Measurements from ENCODE around the gene CHID1. TPM values are rescaled to one million over a fixed set of nuclear protein-coding genes. Genes with fewer than 3 reads are reported as not detected.

Gene CHID1
- total and polyA plus RNA-seq, 4 donors = 41.7 to 92.2 (median 48.8) TPM

DNA sequence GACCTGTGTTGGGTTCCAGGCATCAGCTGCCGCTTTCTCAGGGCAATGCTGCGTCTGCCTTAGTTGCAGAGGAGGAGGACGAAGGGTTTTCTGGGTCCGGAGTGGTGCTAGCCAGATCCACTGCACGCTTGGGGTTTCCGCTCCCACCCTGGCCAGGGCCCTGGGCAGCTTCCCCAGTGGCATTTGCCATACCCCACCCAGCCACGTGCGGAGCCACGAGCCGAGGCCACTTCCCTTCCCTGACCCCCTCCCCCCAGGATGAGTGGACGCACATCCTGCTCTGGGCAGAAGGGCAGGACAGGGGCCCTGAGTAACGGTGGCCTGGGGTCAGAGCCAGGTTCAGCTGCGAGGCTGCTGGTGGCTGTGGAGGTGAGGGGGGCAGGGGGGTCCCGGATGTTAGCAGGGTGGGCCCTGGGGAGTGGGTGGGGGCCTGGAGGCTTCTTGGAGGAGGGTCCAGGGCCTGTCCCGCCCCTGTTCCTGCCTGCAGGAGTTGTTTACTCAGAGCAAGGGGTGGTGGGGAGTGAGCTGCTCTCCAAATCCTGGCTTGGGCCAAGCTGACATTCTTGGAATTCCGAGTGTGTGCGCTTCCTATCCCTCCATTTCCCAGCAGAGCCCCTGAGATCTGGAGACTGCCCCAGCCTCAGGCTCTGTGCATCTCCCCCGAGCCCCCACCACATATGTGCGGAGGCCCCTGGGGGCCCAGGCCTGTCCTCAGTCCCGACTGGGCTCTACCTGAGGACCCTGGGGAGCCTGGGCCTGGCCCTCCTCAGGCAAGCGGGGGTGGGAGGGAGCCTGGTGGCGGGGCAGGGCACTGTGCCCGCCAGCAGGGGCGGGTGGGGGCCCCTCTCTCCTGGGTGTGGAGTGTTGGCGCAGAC, 66.6 kb downstream of the CHID1 start:
- WGBS, 2 donors = 4 to 7% methylated on average over 22 to 25 of the region's 25 CpGs
- H3K27me3 ChIP-seq (ENCODE audit: control insufficient read depth in 3 of 3, insufficient read depth in 3 of 3, low read length in 2 of 3) = no peaks in the 10 kb centered on the region
- peak overlapping the region in 1 of 2 donors; percentile 28 for H3K9ac ChIP-seq (ENCODE audit: insufficient read depth in 1 of 2, low read length in 2 of 2)
- H3K36me3 ChIP-seq (ENCODE audit: control insufficient read depth in 4 of 4, insufficient read depth in 4 of 4, low read length in 4 of 4) = peaks cover 3 to 20% (median 4%) of the 10 kb centered on the region in 4 donors
- H3K4me1 ChIP-seq (ENCODE audit: control insufficient read depth in 5 of 5, insufficient read depth in 5 of 5, low read length in 5 of 5) = peaks cover 6 to 47% (median 40%) of the 10 kb centered on the region in 5 donors
- DNase-seq = peak; percentile 94 to 96 (median 96)
- peak overlapping the region; percentile 70 for H3K4me3 ChIP-seq
- H3K9me3 ChIP-seq (ENCODE audit: control insufficient read depth in 4 of 4, insufficient read depth in 3 of 4, low read length in 3 of 4) = no peaks in the 10 kb centered on the region
- peak; percentile 43 for ATAC-seq (ENCODE audit: insufficient read depth, low FRiP score)
- TF ChIP-seq, protein P1, sequence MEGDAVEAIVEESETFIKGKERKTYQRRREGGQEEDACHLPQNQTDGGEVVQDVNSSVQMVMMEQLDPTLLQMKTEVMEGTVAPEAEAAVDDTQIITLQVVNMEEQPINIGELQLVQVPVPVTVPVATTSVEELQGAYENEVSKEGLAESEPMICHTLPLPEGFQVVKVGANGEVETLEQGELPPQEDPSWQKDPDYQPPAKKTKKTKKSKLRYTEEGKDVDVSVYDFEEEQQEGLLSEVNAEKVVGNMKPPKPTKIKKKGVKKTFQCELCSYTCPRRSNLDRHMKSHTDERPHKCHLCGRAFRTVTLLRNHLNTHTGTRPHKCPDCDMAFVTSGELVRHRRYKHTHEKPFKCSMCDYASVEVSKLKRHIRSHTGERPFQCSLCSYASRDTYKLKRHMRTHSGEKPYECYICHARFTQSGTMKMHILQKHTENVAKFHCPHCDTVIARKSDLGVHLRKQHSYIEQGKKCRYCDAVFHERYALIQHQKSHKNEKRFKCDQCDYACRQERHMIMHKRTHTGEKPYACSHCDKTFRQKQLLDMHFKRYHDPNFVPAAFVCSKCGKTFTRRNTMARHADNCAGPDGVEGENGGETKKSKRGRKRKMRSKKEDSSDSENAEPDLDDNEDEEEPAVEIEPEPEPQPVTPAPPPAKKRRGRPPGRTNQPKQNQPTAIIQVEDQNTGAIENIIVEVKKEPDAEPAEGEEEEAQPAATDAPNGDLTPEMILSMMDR (IDR thresholded peaks at IDR 0.05; ENCODE audit: control extremely low read depth, extremely low read depth) = no peak
- peak overlapping the region; percentile 95 to 96 for H3K27ac ChIP-seq (ENCODE audit: low read depth in 1 of 2, low read length in 1 of 2)

DNA sequence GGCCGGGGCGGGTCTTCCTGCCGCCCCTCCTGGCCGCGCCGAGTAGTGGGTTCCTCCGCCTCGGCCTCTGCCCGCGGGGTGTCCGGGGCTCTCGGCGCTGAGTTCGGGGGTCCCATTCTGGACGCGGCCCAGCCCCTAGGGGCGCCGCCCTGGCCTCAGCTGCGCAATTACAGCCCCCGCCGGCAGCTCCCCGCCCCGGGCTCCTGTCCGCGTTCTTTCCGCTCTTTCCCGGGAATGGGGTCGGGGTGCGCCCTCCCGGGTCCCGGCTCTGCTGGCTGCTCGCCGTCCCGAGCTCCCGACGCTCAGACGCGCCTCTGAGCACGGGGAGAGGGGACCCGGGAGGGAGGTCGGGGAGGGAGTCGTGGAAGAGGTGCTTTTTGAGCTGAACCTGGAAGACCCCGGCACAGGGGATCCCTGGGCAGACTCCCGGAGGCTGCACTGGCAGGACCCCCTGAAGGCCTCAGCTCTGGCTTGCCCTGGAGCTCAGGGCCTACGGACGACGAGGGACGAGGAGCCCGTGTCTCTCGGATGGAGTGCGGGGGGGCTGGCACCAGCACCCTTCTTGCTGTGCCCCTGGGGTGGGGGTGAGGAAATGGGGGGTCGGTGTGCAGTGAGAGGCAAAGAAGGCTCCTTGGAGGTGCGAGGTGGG, 67.4 kb downstream of the CHID1 start:
- Histone ChIP-seq H3K27ac (ENCODE audit: low read depth in 1 of 2, low read length in 1 of 2) (peak overlapping the region; percentile 95 to 96), H3K9me3 (ENCODE audit: control insufficient read depth in 4 of 4, insufficient read depth in 3 of 4, low read length in 3 of 4) (no peaks in the 10 kb centered on the region), H3K36me3 (ENCODE audit: control insufficient read depth in 4 of 4, insufficient read depth in 4 of 4, low read length in 4 of 4) (peaks cover 3 to 28% (median 7%) of the 10 kb centered on the region in 4 donors), H3K4me1 (ENCODE audit: control insufficient read depth in 5 of 5, insufficient read depth in 5 of 5, low read length in 5 of 5) (peaks cover 6 to 44% (median 34%) of the 10 kb centered on the region in 5 donors), H3K9ac (ENCODE audit: insufficient read depth in 1 of 2, low read length in 2 of 2) (no peak overlapping the region), H3K4me3 (peak overlapping the region; percentile 70), H3K27me3 (ENCODE audit: control insufficient read depth in 3 of 3, insufficient read depth in 3 of 3, low read length in 2 of 3) (no peaks in the 10 kb centered on the region)
- DNase-seq (no peak), ATAC-seq (ENCODE audit: insufficient read depth, low FRiP score) (no peak)
- WGBS, 2 donors = 1% methylated on average over 38 to 53 of the region's 53 CpGs
- TF ChIP-seq, protein P1 (IDR thresholded peaks at IDR 0.05; ENCODE audit: control extremely low read depth, extremely low read depth) = no peak

DNA sequence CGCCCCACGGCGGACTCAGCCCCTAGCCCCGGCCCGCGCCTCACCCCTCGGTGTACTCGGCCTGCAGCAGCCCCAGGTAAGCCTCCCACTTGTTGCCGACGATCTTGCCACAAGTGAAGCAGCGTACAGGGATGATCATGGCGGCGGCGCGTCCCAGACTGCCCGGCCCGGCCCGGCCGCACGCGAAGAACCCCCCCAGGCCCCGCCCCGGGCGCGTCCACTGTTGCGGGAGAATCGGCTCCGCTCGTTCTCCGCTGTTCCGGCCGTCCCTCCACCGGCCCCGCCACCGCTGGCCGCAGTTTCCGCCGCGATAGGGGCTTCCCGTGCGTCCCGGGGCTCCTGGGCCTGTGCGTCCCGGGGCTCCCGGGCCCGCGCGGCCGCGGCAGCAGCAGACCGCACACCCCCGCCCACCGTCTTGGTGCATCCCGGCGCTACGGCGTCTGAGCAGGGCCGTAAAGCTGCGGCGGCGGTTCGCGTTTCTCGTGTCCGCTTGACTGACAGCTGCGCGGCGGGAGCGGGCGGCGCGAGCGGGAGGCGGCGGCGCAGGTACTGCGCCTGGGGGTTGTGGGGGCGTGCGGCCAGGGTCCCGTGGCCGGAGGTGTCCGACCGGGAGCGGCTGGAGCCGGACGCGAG, 68.1 kb downstream of the CHID1 start, which contains the start of the genes POLR2L and TSPAN4:
Gene POLR2L (minus strand): TSS at position 160 of the 633 bp plus-strand sequence. CDS start 21 bp downstream, at position 139.
Gene TSPAN4 (plus strand): TSS at position 483 of the 633 bp plus-strand sequence. CDS start 7,453 bp downstream, outside the sequence.
- Histone ChIP-seq H3K9ac (ENCODE audit: insufficient read depth in 1 of 2, low read length in 2 of 2) (no peak within 1 kb of the TSS), H3K9me3 (ENCODE audit: control insufficient read depth in 4 of 4, insufficient read depth in 3 of 4, low read length in 3 of 4) (no peaks in the 10 kb centered on the region), H3K4me1 (ENCODE audit: control insufficient read depth in 5 of 5, insufficient read depth in 5 of 5, low read length in 5 of 5) (peaks cover 6 to 42% (median 33%) of the 10 kb centered on the region in 5 donors), H3K27ac (ENCODE audit: low read depth in 1 of 2, low read length in 1 of 2) (peak within 1 kb of the TSS; percentile 95 to 97), H3K4me3 (peak within 1 kb of the TSS; percentile 70), H3K27me3 (ENCODE audit: control insufficient read depth in 3 of 3, insufficient read depth in 3 of 3, low read length in 2 of 3) (no peaks in the 10 kb centered on the region), H3K36me3 (ENCODE audit: control insufficient read depth in 4 of 4, insufficient read depth in 4 of 4, low read length in 4 of 4) (peaks cover 3 to 35% (median 10%) of the 10 kb centered on the region in 4 donors)
- peak; percentile 75 for ATAC-seq (ENCODE audit: insufficient read depth, low FRiP score)
- WGBS, 2 donors = 0 to 1% methylated on average over 66 to 87 of the region's 87 CpGs
- DNase-seq = peak; percentile 89 to 93 (median 89)
- TF ChIP-seq, protein P1 (IDR thresholded peaks at IDR 0.05; ENCODE audit: control extremely low read depth, extremely low read depth) = no peak
